GM19372 (cell line): ENCODE measurements around the gene PFKFB2.

Experiments used
- ATAC-seq: cut with Tn5 transposase; IDR thresholded peaks from one replicate; pipeline ENCODE4 v1.9.1; 2021; ENCODE audit warnings: mild to moderate bottlenecking, low read depth, moderate library complexity; ENCODE audit not compliant: unreplicated experiment

The PFKFB2 gene

GRCh38 chr1:207084701-207085180 is 31.7 kb downstream of the PFKFB2 start:
- no peak for ATAC-seq

DNA sequence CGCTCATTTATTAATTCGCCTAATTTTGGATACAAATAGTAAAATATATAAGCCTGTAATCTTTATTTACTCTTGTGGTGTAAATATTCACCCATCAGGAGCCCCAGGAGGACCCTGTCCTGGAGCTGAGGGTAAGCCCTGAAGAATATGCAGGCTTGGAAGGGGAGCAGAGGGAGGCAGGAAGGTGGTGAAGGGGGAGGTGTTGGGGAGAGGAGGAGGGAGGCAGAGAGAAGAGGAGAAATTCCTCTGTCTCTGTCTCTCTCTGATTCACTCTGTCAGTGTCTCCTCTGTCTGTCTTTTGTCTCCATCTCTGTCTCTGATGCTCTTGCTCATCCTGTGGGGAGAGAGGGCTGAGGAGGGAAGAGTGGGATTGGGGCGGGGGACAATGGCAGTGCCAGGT is 32.8 kb downstream of the PFKFB2 start:
- no peak for ATAC-seq

GRCh38 chr1:207088161-207088560 is 35.1 kb downstream of the PFKFB2 start:
- no peak for ATAC-seq

- no peak for ATAC-seq
Measured at GRCh38 chr1:207088701-207089626, 35.9 kb downstream of the PFKFB2 start, which contains the start of gene C4BPB. Gene C4BPB (plus strand): TSS chr1:207088860. CDS start chr1:207089532, 672 bp downstream.

DNA sequence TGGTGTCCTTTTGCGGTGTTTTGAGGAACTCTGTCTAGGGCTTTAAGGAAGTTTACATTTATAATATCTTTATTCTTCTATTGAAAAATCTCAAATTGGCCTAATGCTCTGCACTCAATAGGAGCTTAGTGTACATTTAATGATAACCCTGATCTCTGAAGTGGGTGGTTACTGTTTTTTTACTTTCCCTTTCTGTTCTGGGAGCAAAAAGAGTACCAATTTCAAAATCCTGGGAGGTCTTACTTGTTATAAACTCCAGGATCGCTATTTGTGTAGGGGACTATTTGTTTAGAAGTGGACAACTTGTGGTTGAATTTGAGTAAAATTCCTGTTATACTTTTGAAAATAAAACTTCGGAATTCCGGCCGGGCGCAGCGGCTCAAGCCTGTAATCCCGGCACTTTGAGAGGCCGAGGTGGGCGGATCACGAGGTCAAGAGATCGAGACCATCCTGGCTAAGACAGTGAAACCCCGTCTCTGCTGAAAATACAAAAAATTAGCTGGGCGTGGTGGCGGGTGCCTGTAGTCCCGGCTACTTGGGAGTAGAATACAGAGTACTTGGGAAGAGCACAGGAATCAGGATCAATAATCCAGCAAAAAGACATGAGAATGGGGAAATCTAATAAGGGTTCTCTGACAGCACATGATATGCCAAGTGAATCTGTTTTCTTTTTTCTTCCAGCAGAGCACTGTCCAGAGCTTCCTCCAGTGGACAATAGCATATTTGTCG is 36.7 kb downstream of the PFKFB2 start:
- ATAC-seq: no peak

GRCh38 chr1:207091200-207091908 is 38.3 kb downstream of the PFKFB2 start:
- no peak for ATAC-seq

DNA sequence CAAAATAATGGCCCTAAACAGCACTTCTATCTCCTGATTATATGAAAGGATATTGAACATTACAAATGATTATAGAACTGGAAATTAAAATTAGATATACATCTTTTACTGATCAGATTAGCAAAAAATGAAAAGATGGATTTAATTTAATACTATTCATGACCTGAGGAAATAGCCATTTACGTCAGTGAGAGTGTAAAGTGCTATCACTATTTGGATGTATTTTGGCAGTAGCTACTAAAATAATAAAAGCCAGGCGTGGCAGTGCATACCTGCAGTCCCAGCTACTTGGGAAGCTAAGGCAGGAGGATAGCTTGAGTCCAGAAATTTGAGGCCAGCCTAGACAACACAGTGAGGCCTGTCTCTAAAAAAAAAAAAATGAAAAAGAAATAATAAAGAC is 40.9 kb downstream of the PFKFB2 start:
- no peak for ATAC-seq

DNA sequence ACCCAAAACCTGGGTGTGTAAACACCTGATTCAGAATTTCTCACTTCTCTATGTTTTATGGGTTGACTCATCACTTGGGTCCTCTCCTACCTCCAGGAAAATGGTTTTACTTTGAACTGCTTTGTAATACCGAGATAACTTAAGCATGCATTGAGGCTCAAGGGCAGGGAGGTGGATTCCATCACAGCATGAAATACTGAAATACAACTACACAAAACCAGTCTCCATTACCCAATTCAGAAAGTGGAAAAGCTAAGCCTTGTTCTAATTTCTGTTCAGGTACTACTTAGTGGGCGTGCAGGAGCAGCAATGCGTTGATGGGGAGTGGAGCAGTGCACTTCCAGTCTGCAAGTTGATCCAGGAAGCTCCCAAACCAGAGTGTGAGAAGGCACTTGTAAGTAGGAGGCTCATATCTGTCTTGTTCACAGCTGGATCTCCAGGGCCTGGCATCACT is 44.8 kb downstream of the PFKFB2 start:
- no peak for ATAC-seq

DNA sequence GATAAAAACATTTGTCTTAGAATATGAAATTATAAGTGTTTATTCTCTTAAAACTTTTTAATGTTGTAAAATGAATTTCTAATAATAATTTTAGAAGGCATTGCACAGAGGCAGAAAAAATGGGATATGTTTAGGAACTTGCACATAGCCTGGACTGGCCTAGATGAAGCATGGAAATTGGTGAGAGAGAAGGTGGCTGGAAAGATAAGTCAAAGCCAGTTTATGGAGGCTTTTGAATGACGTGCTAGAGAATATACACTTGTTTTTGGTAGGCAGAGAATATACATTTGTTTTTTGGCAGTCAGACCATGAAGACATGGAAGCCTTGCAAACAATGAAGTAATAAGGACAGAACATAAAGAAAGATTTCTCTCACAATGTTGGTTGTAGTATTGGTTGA is 48.6 kb downstream of the PFKFB2 start:
- ATAC-seq: no peak

DNA sequence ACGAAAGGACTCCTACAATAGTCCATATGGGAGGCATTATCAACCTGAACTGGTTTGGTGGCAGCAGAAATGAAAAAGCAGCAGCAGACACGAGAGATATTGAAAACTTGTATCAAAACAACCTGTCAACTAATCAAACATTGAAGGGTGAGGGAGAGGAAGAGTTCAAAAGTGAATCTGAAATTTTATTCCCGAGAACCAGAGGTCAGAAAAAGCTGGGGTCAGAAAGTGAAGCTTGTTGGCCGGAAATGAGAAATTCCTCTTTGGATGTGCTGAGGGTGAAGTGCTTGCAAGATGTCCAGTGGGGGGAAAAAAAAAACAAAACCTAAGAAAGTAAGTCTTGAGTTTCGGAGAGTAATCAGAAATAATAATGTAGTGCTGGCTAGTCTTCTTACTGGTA is 49.1 kb downstream of the PFKFB2 start:
- ATAC-seq: no peak

GRCh38 chr1:207102659-207103058 is 49.6 kb downstream of the PFKFB2 start:
- ATAC-seq: no peak

GRCh38 chr1:207103892-207104373 is 50.9 kb downstream of the PFKFB2 start, which contains the start of gene C4BPA:
Gene C4BPA (plus strand): TSS chr1:207104233. CDS start chr1:207113026, 8,793 bp downstream.
- ATAC-seq: no peak

DNA sequence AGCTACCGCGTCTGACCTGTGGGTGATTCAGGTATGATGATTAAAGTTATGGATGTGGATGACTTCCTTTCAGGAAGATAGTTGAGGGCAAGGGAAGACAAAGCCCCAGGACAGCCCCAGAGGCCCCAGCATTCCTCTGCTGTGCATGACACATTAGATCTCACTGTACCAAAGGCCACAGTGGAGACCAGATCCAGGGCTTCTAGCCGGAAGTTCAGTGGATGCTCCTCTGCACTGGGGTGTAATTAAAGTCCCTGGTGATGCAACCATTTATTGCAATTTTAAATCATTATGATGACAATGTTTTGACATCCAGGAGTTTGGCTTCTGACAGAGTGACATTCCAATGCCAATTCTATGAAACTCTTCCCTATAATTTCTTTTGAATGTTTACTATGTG is 55.9 kb downstream of the PFKFB2 start:
- no peak for ATAC-seq

- no peak for ATAC-seq
Measured at GRCh38 chr1:207112616-207113296, 59.7 kb downstream of the PFKFB2 start.

GRCh38 chr1:207115269-207115668 is 62.2 kb downstream of the PFKFB2 start:
- no peak for ATAC-seq

DNA sequence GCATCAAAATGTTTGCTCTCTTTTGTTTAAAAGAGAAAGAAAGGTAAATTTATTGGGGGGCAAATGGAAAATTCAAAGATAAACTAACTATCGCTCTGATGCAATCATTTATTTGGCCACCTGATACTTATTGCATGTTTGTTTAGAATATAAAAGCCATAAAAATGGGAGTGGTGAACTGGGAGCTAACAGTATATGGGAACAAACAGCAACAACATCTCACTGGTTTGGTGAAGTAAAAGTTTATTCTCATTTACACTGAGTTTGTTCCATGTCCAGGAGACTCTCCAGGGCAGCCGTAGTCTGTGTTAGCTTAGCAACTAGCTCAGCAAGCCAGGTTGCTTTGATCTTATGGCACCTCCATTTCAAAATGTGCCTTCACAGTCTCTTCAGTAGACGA is 71.3 kb downstream of the PFKFB2 start:
- no peak for ATAC-seq

DNA sequence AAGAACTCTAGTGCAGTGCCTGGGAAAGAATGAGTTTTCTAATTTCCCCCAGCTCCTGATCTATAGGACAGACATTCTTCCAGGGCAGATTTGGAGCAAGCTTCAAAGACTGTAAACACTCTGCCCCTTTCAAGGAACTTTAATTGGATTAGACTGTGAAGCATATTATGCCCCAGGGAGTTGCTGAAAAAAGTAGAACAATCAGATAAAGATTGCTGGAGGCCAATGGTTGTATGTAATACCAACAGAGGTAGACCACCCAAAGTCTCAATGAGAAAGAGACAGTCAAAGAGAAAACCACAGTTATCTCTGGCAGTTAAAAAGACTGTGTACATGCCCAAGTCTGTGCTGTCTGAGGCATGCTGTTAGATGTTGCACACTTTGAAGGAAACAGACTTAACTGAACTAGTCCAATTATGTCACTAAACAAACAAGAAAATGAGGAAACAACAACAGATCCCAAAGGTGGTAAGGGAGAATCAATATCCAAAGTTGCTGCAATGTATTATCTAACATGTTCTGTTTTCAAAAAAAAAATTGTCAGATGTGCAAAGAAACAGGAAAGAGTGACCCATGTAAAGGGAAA is 75.4 kb downstream of the PFKFB2 start:
- ATAC-seq: no peak

GRCh38 chr1:207129053-207129452 is 76.0 kb downstream of the PFKFB2 start:
- ATAC-seq: no peak
